Keratinocyte (primary cell): Measurements from ENCODE around the gene GTF3C1. TPM values are rescaled to one million over a fixed set of nuclear protein-coding genes. Genes with fewer than 3 reads are reported as not detected.

Source experiments
- DNase-seq: peaks from one replicate; pipeline ENCODE4 v3.0.0-alpha.2; 2011; ENCODE audit warnings: low read depth, missing footprints, low spot score
- FAIRE-seq: peaks from 2 replicates; lab custom pipeline; 2011; peaks lifted over from hg19 to GRCh38; lab: Jason Lieb, UNC
- H2AFZ ChIP-seq: 2 replicates; pipeline ENCODE4 v1.6.0; 2012; ENCODE audit warnings: low read length, control low read depth, inconsistent platforms; ENCODE audit not compliant: control insufficient read depth
- H3K27ac ChIP-seq: 2 replicates; pipeline ENCODE4 v1.5.1; 2011; ENCODE audit warnings: low read length; ENCODE audit not compliant: control insufficient read depth, insufficient read depth
- H3K27me3 ChIP-seq: 3 replicates; pipeline ENCODE4 v1.6.0; 2011; ENCODE audit warnings: low read length; ENCODE audit not compliant: control insufficient read depth, insufficient read depth; ENCODE audit errors: extremely low read depth
- H3K36me3 ChIP-seq, 2 experiments: 2 replicates in 1 of 2; 3 replicates in 1 of 2; pipeline ENCODE4 v1.5.1; 2011; ENCODE audit warnings: low read length in 2 of 2, mild to moderate bottlenecking in 1 of 2; ENCODE audit not compliant: control insufficient read depth in 2 of 2, insufficient read depth in 2 of 2; ENCODE audit errors: extremely low read depth in 1 of 2
- H3K4me1 ChIP-seq: 3 replicates; pipeline ENCODE4 v1.5.1; 2011; ENCODE audit warnings: low read length; ENCODE audit not compliant: control insufficient read depth, insufficient read depth; ENCODE audit errors: extremely low read depth
- H3K4me2 ChIP-seq: 3 replicates; pipeline ENCODE4 v1.6.0; 2011; ENCODE audit warnings: low read depth, low read length; ENCODE audit not compliant: control insufficient read depth, insufficient read depth; ENCODE audit errors: extremely low read depth
- H3K4me3 ChIP-seq, 3 experiments: fragments of 200-600 bp in 1 of 3; sonication (generic) in 1 of 3; 2 replicates in 2 of 3; 3 replicates in 1 of 3; pipeline ENCODE4 v1.5.1; 2011 to 2016; ENCODE audit warnings: low read length in 3 of 3, mild to moderate bottlenecking in 3 of 3, control low read depth in 2 of 3, inconsistent platforms in 1 of 3, low read depth in 1 of 3, mixed read lengths in 1 of 3, mixed run types in 1 of 3, moderate library complexity in 1 of 3; ENCODE audit not compliant: control insufficient read depth in 2 of 3, insufficient read depth in 2 of 3; ENCODE audit errors: extremely low read depth in 1 of 3
- H3K79me2 ChIP-seq: 2 replicates; pipeline ENCODE4 v1.6.0; 2012; ENCODE audit warnings: low read length; ENCODE audit not compliant: control insufficient read depth, insufficient read depth
- H3K9ac ChIP-seq: 3 replicates; pipeline ENCODE4 v1.6.0; 2011; ENCODE audit warnings: low read length; ENCODE audit not compliant: control insufficient read depth, insufficient read depth; ENCODE audit errors: extremely low read depth
- H3K9me1 ChIP-seq: 3 replicates; pipeline ENCODE4 v1.6.0; 2011; ENCODE audit warnings: low read length; ENCODE audit not compliant: control insufficient read depth, insufficient read depth; ENCODE audit errors: extremely low read depth
- H3K9me3 ChIP-seq: 2 replicates; pipeline ENCODE4 v1.5.1; 2012; ENCODE audit warnings: low read depth, low read length; ENCODE audit not compliant: control insufficient read depth
- H4K20me1 ChIP-seq: 3 replicates; pipeline ENCODE4 v1.6.0; 2011; ENCODE audit warnings: low read length; ENCODE audit not compliant: control insufficient read depth, insufficient read depth; ENCODE audit errors: extremely low read depth
- EZH2 ChIP-seq: IDR thresholded peaks from one replicate; pipeline ENCODE4 v1.6.1; 2012; ENCODE audit warnings: inconsistent platforms, mild to moderate bottlenecking, low read length, moderate library complexity
- dilution Hi-C: fragments of 300-500 bp; cut with MboI; formaldehyde crosslinking; loops from one replicate; pipeline ENCODE4 v1.7.0; 2020; ENCODE audit warnings: low sequenced_read_pairs; ENCODE audit not compliant: extremely low pct_ligation_motif_present
- polyA plus RNA-seq, 5 experiments: library from polyadenylated mRNA; depleted of rRNA in 3 of 5; stranded (reverse) in 3 of 5; stranded (forward) in 1 of 5; unstranded in 1 of 5; fragments of >200 nt; gene quantifications; 1 replicate in 1 of 5; 2 replicates in 3 of 5; 3 replicates in 1 of 5; pipeline versions ENCODE4 v1.2.1 to v1.2.3, GENCODE V29; 2011 to 2012; ENCODE audit warnings: missing spikeins in 2 of 5, low read depth in 1 of 5, low replicate concordance in 1 of 5
- TF ChIP-seq, protein P1 (sequence below), 3 experiments: IDR thresholded peaks in 1 of 3; conservative IDR thresholded peaks in 1 of 3; optimal IDR thresholded peaks in 1 of 3; 2 replicates in 2 of 3; 3 replicates in 1 of 3; pipeline versions ENCODE3 to v1.5.1; 2011; ENCODE audit warnings: low read length in 3 of 3, mild to moderate bottlenecking in 3 of 3, moderate library complexity in 2 of 3, control low read depth in 1 of 3, inconsistent platforms in 1 of 3; ENCODE audit not compliant: insufficient read depth in 2 of 3; ENCODE audit errors: extremely low read depth in 1 of 3

The GTF3C1 gene
- polyA plus RNA-seq, 1 donor (not counting 4 experiments of a cell fraction or from before 2014, with no cell fraction given) = 23.5 TPM

DNA sequence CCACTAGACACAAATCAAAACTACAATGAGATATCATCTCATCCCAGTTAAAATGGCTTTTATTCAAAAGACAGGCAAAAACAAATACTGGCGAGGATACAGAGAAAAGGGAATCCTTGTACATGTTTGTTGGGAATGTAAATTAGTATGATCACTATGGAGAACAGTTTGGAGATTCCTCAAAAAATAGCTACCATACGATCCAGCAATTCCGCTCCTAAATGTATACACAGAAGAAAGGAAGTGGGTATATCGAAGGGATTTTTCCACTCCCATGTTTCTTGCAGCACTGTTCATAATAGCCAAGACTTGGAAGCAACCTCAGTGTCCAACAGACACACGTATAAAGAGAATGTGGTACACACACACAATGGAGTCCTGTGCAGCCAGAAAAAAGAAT lies 35.5 kb upstream of the GTF3C1 start:
- peaks cover 0 to 4% of the 10 kb centered on the region in 2 experiments for H3K36me3 ChIP-seq
- dilution Hi-C loops = no loop called here
- H3K4me1 ChIP-seq = peaks cover 1% of the 10 kb centered on the region
- no peaks in the 10 kb centered on the region for H3K9me3 ChIP-seq
- H3K4me3 ChIP-seq = no peak overlapping the region
- H3K9ac ChIP-seq = no peak overlapping the region
- no peak overlapping the region for H3K27ac ChIP-seq
- no peaks in the 10 kb centered on the region for H3K79me2 ChIP-seq
- no peak overlapping the region for H2AFZ ChIP-seq
- DNase-seq (no peak), FAIRE-seq (no peak)
- TF ChIP-seq EZH2 = no peak
- TF ChIP-seq, protein P1, sequence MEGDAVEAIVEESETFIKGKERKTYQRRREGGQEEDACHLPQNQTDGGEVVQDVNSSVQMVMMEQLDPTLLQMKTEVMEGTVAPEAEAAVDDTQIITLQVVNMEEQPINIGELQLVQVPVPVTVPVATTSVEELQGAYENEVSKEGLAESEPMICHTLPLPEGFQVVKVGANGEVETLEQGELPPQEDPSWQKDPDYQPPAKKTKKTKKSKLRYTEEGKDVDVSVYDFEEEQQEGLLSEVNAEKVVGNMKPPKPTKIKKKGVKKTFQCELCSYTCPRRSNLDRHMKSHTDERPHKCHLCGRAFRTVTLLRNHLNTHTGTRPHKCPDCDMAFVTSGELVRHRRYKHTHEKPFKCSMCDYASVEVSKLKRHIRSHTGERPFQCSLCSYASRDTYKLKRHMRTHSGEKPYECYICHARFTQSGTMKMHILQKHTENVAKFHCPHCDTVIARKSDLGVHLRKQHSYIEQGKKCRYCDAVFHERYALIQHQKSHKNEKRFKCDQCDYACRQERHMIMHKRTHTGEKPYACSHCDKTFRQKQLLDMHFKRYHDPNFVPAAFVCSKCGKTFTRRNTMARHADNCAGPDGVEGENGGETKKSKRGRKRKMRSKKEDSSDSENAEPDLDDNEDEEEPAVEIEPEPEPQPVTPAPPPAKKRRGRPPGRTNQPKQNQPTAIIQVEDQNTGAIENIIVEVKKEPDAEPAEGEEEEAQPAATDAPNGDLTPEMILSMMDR (optimal IDR thresholded peaks at IDR 0.05 in 1 of 3, IDR thresholded peaks at IDR 0.05 in 1 of 3, conservative IDR thresholded peaks at IDR 0.05 in 1 of 3; ENCODE audit: extremely low read depth in 1 of 3, insufficient read depth in 2 of 3, low read length in 3 of 3) = no peak
- peaks cover under 1% of the 10 kb centered on the region for H3K9me1 ChIP-seq
- no peaks in the 10 kb centered on the region for H3K27me3 ChIP-seq
- no peak overlapping the region for H3K4me2 ChIP-seq
- no peaks in the 10 kb centered on the region for H4K20me1 ChIP-seq

DNA sequence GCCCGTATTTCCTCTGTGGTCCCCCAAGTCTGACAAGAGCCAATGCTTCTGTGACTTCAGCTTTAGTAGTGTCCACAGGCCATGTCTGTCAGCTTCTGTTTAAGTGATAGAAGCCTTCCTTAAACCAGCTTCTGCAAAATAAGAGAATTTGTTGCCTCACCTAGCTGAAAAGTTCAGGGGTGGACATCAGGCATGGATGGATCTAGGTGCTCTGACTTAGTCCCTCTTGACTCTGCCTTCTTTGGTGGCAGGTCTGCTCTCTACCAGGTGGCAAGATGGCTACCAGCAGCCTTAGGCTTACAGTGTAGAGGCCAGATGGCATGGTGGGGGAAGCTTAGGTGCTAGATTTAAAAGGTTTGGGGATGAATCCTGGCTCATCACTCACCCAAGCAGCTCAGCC lies 33.9 kb upstream of the GTF3C1 start:
- Histone ChIP-seq H3K36me3 (peaks cover 0 to 4% of the 10 kb centered on the region in 2 experiments), H3K27me3 (no peaks in the 10 kb centered on the region), H4K20me1 (no peaks in the 10 kb centered on the region), H3K9me1 (peaks cover 7% of the 10 kb centered on the region), H3K9ac (no peak overlapping the region), H3K27ac (no peak overlapping the region), H2AFZ (no peak overlapping the region), H3K4me1 (peaks cover 17% of the 10 kb centered on the region), H3K79me2 (no peaks in the 10 kb centered on the region), H3K9me3 (no peaks in the 10 kb centered on the region), H3K4me3 (no peak overlapping the region), H3K4me2 (no peak overlapping the region)
- no peak for FAIRE-seq
- TF ChIP-seq, protein P1 (optimal IDR thresholded peaks at IDR 0.05 in 1 of 3, IDR thresholded peaks at IDR 0.05 in 1 of 3, conservative IDR thresholded peaks at IDR 0.05 in 1 of 3; ENCODE audit: extremely low read depth in 1 of 3, insufficient read depth in 2 of 3, low read length in 3 of 3) = no peak
- TF ChIP-seq EZH2 = no peak
- no peak for DNase-seq
- dilution Hi-C loops = no loop called here
